Measurements from ENCODE around the gene GPD1.
"Not testable (repeated sequence)": the region's sequence is repeated elsewhere in the genome, so short reads cannot be mapped to it uniquely, and the experiment has no call there.

Gene GPD1

GRCh38 chr12:50142993-50143392, 39.2 kb downstream of the GPD1 start:
- peaks cover 45% of the 10 kb centered on the region for H3K36me3 ChIP-seq (ENCODE audit: low read depth)
- no peaks in the 10 kb centered on the region for H3K4me1 ChIP-seq (ENCODE audit: insufficient read depth, poor library complexity, severe bottlenecking)
- DNase-seq (ENCODE audit: low spot score): no peak
- no peak overlapping the region for H3K27ac ChIP-seq (ENCODE audit: poor library complexity, severe bottlenecking)
- H3K9me3 ChIP-seq (ENCODE audit: severe bottlenecking): no peaks in the 10 kb centered on the region
- no peaks in the 10 kb centered on the region for H3K27me3 ChIP-seq (ENCODE audit: insufficient read depth, poor library complexity, severe bottlenecking)
- TF ChIP-seq, protein P1, sequence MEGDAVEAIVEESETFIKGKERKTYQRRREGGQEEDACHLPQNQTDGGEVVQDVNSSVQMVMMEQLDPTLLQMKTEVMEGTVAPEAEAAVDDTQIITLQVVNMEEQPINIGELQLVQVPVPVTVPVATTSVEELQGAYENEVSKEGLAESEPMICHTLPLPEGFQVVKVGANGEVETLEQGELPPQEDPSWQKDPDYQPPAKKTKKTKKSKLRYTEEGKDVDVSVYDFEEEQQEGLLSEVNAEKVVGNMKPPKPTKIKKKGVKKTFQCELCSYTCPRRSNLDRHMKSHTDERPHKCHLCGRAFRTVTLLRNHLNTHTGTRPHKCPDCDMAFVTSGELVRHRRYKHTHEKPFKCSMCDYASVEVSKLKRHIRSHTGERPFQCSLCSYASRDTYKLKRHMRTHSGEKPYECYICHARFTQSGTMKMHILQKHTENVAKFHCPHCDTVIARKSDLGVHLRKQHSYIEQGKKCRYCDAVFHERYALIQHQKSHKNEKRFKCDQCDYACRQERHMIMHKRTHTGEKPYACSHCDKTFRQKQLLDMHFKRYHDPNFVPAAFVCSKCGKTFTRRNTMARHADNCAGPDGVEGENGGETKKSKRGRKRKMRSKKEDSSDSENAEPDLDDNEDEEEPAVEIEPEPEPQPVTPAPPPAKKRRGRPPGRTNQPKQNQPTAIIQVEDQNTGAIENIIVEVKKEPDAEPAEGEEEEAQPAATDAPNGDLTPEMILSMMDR (IDR thresholded peaks at IDR 0.05; ENCODE audit: poor library complexity, severe bottlenecking): no peak
- no peak overlapping the region for H3K4me3 ChIP-seq (ENCODE audit: severe bottlenecking)
- no peak for ATAC-seq (ENCODE audit: low read depth)

DNA sequence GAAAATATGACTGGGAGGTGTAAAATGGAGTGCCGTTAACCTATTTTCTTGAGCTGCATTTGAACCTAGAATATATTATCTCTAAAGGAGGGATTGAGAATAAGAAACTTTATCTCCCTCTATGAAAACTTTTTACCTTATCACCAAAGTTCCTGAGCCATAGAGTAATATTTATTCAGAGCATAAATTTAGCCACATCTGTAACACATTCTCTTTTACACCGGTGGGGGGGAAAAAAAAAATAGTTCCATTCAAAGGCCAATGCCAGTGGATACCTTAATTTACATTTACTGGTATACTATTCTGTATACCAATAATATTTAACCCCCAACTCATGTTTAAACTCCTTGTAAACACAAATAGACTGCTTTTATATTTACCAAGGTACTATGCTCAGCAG, 41.6 kb downstream of the GPD1 start:
- H3K27ac ChIP-seq (ENCODE audit: poor library complexity, severe bottlenecking): no peak overlapping the region
- ATAC-seq (ENCODE audit: low read depth) (no peak), DNase-seq (ENCODE audit: low spot score) (no peak)
- H3K4me3 ChIP-seq (ENCODE audit: severe bottlenecking): no peak overlapping the region
- H3K9me3 ChIP-seq (ENCODE audit: severe bottlenecking): no peaks in the 10 kb centered on the region
- H3K27me3 ChIP-seq (ENCODE audit: insufficient read depth, poor library complexity, severe bottlenecking): no peaks in the 10 kb centered on the region
- no peaks in the 10 kb centered on the region for H3K4me1 ChIP-seq (ENCODE audit: insufficient read depth, poor library complexity, severe bottlenecking)
- peaks cover 25% of the 10 kb centered on the region for H3K36me3 ChIP-seq (ENCODE audit: low read depth)
- TF ChIP-seq, protein P1 (IDR thresholded peaks at IDR 0.05; ENCODE audit: poor library complexity, severe bottlenecking): no peak

- DNase-seq (ENCODE audit: low spot score): no peak
- Histone ChIP-seq H3K9me3 (ENCODE audit: severe bottlenecking) (no peaks in the 10 kb centered on the region), H3K36me3 (ENCODE audit: low read depth) (peaks cover 18% of the 10 kb centered on the region), H3K27me3 (ENCODE audit: insufficient read depth, poor library complexity, severe bottlenecking) (no peaks in the 10 kb centered on the region), H3K4me3 (ENCODE audit: severe bottlenecking) (no peak overlapping the region), H3K4me1 (ENCODE audit: insufficient read depth, poor library complexity, severe bottlenecking) (no peaks in the 10 kb centered on the region), H3K27ac (ENCODE audit: poor library complexity, severe bottlenecking) (no peak overlapping the region)
- TF ChIP-seq, protein P1 (IDR thresholded peaks at IDR 0.05; ENCODE audit: poor library complexity, severe bottlenecking): no peak
- ATAC-seq (ENCODE audit: low read depth): no peak
Measured at GRCh38 chr12:50147281-50147680, 43.5 kb downstream of the GPD1 start.

DNA sequence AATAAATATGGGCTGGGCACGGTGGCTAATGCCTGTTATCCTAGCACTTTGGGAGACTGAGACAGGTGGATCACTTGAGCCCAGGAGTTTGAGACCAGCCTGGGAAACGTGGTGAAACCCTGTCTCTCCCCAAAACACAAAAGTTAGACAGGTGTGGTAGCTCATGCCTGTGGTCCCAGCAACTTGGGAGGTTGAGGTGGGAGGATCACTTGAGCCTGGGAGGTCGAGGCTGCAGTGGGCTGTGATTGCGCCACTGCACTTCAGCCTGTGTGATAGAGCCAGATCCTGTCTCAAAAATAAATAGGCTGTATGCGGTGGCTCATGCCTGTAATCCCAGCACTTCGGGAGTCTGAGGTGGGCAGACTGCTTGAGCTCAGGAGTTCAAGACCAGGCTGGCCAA, 44.2 kb downstream of the GPD1 start:
- peaks cover 13% of the 10 kb centered on the region for H3K36me3 ChIP-seq (ENCODE audit: low read depth)
- not testable (repeated sequence) for H3K27ac ChIP-seq (ENCODE audit: poor library complexity, severe bottlenecking); H3K27me3 ChIP-seq (ENCODE audit: insufficient read depth, poor library complexity, severe bottlenecking); H3K4me1 ChIP-seq (ENCODE audit: insufficient read depth, poor library complexity, severe bottlenecking); H3K4me3 ChIP-seq (ENCODE audit: severe bottlenecking); H3K9me3 ChIP-seq (ENCODE audit: severe bottlenecking); ATAC-seq (ENCODE audit: low read depth); DNase-seq (ENCODE audit: low spot score)

DNA sequence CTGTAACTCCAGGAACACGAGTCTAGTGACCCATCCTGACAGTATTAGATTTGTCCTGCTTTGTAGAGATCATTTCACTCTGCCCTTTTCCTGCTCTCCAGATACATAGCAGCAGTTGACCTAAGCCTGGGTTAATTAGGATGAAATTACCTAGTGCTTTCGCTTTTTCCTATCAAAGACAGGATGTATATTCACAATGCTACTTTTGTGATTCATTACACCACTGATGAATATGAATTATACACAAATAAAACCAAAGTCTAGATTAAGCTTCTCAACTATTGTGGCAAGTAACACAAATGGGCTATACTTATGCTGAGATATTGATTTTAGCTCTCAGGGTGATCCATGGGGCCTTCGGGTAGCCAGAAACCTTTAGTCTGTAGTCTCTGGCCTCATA, 45.5 kb downstream of the GPD1 start:
- Histone ChIP-seq H3K9me3 (ENCODE audit: severe bottlenecking) (no peaks in the 10 kb centered on the region), H3K36me3 (ENCODE audit: low read depth) (peaks cover 11% of the 10 kb centered on the region), H3K27me3 (ENCODE audit: insufficient read depth, poor library complexity, severe bottlenecking) (no peaks in the 10 kb centered on the region), H3K4me1 (ENCODE audit: insufficient read depth, poor library complexity, severe bottlenecking) (no peaks in the 10 kb centered on the region), H3K4me3 (ENCODE audit: severe bottlenecking) (no peak overlapping the region), H3K27ac (ENCODE audit: poor library complexity, severe bottlenecking) (no peak overlapping the region)
- DNase-seq (ENCODE audit: low spot score): no peak
- no peak for ATAC-seq (ENCODE audit: low read depth)
- TF ChIP-seq, protein P1 (IDR thresholded peaks at IDR 0.05; ENCODE audit: poor library complexity, severe bottlenecking): no peak
